GM19468 (cell line): Measurements from ENCODE around the gene SAPCD1.

ENCODE experiments used
- ATAC-seq: cut with Tn5 transposase; IDR thresholded peaks from one replicate; pipeline ENCODE4 v1.9.1; 2021; ENCODE audit warnings: mild to moderate bottlenecking, moderate library complexity, moderate number of reproducible peaks; ENCODE audit not compliant: unreplicated experiment; ENCODE audit errors: extremely low read depth

Gene SAPCD1

GRCh38 chr6:31728767-31729514 is 33.5 kb upstream of the SAPCD1 start, which contains the start of gene DDAH2:
DDAH2 (minus strand) TSS chr6:31729299; CDS start chr6:31729161, 138 bp downstream.
- no peak for ATAC-seq

DNA sequence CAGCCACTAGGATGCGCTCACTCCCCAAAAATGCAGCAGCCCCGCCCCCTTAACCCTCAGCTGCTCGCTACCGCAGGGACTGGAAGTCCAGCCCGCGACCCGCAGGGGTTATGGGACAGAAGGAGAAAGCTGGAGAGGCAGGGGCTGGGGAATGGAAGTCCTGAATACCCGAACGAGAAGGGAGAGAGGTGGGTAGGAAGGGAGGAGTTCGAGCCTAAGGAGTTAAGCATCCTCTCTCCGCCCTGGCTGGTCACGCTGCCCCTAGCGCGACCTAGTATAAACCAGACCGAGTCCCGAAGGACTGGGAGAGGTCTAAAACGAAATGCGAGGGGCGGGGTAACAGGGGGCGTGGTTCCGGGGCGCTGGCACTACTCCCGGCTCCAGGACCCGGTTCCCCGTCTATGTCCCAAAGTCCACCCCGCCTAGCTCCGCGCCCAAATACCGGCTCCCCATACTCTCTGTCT is 32.9 kb upstream of the SAPCD1 start:
- no peak for ATAC-seq

DNA sequence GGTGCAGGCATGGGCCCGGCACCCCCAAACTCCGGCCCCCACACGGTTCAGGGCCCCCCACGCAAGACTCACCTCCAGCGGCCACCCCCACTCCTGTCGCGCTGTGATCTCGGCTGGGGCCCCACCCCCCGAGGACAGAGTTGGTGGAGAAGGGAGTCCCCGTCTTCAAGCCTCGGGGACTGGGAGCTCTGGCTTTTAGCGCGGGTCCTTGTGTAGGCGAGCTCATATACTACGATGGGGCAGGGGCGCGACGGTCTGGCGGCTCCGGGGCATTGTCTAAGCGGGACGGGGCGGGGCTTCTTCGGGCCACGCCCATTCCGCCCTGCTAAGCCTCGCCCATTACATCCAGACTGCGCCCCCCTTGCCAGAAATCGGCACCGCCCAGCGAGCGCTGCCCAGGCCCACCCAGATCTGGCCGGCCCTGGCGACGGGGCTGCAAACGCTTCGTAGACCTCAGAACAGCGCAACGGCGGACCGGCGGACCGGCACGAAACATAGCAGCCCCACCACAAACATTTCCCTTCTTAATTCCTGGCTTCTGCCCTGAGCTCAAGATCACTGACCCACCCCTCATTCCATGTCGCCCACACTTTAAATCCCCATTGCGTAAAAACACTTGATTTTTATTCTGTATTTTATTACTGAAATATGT is 32.4 kb upstream of the SAPCD1 start:
- ATAC-seq, result no peak

- no peak for ATAC-seq
These were observed 31.8 kb upstream of the SAPCD1 start for GRCh38 chr6:31730631-31731086.

- ATAC-seq, result no peak
These were observed 30.4 kb upstream of the SAPCD1 start for GRCh38 chr6:31732029-31732428.

GRCh38 chr6:31733734-31734133 is 28.7 kb upstream of the SAPCD1 start:
- ATAC-seq, result no peak

DNA sequence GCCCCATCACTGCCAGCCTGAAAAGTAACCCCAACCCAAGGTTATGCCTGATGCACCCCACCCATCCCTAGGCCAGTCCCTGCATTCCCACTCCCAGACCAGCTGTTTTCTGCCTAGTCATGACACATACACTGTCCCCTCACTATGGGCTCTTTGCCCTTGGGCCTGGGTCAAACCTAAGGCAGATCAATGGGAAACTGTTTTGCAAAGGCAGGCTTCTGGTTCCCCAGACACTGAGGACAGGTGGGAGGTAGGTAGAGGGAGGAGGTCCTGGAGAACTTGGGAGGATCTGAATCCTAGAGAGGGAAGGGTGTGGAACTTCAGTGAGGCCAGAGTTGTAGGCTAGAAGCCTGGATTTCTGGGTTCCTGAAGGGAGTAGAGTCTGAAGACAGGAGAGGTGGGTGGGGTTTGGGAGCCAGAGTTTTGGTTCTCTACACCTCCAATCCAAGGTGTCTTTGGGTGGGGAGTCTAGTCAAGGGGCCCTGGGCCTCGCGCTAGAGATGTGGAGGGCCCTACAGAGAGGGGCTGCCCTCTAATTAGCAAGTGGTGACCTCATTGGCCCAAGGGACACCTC is 28.1 kb upstream of the SAPCD1 start:
- no peak for ATAC-seq

DNA sequence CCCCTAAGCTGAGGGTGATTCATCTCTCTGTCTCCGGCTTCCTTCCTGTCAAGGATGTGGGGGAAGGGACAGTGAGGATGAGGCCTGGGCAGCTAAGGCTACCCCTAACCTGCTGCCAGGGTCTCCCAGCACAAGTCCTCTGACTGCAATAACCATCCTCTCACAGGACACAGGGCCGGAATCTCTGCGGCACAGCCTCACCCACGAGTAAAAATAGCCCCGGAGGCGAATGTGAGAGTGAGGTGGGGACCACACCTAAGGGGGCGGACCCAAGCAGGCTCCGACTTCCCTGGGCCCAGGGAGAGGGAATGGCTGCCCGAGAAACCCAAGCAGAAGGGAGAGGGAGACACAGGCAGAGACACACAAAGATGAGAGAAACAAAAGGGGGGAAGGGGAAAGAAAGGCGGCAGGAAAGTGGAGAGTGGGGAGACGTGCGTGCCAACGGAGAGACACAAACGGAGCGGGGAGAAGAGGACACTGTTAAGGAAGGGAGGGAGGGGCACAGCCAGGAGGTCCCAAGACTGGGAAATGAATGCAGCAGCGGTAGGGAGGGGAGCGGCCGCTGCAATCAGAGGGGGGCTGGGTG is 27.5 kb upstream of the SAPCD1 start:
- ATAC-seq, result no peak

- ATAC-seq, result peak; percentile 2
These were observed 26.3 kb upstream of the SAPCD1 start, which contains the start of gene CLIC1 for GRCh38 chr6:31736021-31736767. CLIC1 (minus strand) TSS chr6:31736530; CDS start chr6:31736300, 230 bp downstream.

DNA sequence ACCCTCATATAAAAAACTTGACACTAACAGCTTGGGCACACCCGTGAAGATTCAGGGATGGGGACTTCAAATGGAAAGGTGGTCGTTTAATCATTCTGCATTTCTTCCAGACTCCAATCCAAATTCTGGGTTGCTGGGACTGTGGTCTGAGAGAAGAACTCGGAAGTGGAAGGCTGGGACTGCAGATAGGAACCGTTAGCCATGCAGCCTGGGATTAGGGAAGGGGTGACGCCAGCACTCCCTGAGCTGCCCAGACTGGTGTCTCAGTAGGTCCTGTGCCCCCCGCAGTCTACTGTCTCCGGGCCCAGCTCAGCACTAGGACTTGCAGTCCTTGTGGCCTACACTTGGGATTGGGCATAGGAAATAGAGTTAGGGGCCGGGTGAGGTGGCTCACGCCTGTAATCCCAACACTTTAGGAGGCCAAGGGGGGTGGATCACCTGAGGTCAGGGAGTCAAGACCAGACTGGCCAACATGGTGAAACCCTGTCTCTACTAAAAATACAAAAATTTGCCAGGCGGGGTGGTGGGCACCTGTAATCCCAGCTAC is 25.6 kb upstream of the SAPCD1 start:
- ATAC-seq, result no peak

DNA sequence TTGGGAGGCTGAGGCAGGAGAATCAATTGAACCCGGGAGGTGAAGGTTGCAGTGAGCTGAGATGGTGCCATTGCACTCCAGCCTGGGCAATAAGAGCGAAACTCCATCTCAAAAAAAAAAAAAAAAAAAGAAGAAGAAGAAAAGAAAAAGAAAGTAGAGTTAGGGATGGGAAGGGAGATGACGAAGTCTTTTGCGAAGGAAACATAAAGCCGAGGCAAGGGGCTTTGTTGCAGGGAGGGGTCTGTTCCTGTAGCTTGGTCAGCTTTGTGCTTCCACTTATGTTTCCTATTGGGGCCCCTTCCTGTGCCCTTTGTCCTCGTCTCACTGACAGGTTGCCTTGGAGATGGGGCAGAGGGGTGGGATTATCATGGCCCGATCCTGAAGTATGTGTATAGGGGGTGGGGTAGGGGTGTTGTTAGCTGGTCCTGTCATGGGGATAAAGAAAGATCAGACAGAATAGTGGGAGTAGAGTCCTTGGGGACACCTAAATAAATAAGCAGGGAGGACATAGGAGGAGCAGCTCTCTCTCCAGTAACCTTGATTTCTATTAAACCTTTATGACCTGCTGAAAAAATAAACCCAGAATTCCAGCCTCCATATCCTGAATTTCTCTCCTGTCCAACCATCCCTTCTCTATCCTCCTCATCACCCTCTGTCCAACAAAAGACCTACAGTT is 25.0 kb upstream of the SAPCD1 start:
- no peak for ATAC-seq

- peak; percentile 14 for ATAC-seq
These were observed 24.2 kb upstream of the SAPCD1 start for GRCh38 chr6:31737991-31738979.

DNA sequence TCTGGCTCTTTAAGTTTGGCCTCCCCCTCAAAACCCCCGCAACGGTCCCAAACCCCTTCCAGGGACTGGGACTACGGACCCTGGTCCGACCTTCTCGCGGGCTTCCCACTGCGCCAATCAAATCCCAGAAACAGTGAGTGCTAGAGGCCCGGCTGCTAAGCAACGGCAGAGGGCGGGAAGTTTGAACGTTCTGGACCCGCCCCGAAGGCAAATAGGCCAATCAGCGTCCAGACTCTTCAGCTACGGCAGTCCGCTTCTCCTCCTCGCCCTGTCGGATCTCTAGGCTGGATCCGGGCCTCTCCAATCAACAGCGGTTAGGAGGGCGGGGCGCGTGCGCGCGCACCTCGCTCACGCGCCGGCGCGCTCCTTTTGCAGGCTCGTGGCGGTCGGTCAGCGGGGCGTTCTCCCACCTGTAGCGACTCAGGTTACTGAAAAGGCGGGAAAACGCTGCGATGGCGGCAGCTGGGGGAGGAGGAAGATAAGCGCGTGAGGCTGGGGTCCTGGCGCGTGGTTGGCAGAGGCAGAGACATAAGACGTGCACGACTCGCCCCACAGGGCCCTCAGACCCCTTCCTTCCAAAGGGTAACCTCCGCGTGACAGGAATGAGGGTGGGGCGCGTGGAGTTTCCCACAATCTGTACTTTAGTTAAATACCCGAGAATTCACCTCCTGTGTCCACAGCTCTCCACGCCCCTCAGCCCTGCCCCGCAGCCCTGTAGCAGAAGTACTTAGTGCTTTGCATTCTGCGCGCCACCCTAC is 22.6 kb upstream of the SAPCD1 start, which contains the start of gene MSH5:
Gene MSH5, plus strand, starts transcription at position 367 of the 758 bp plus-strand sequence. CDS start 462 bp downstream, outside the sequence.
- peak; percentile 55 for ATAC-seq

GRCh38 chr6:31740397-31741223 is 21.8 kb upstream of the SAPCD1 start:
- no peak for ATAC-seq

DNA sequence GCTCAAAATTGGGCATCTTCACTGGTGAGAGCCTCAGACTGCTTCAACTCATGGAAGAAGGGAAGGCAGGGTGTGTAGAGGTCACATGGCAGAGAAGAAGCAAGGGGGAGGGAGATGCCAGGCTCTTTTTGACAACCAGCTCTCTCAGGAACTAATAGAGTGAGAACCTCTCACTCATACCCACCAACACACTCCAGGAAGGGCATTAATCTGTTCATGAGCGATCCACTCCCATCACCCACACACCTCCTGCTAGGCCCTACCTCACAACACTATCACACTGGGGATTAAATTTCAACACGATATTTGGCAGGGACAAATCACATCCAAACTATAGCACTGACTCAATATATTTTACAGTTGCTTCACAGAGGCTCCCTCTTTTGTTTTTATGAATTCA is 20.6 kb upstream of the SAPCD1 start:
- ATAC-seq, result no peak

DNA sequence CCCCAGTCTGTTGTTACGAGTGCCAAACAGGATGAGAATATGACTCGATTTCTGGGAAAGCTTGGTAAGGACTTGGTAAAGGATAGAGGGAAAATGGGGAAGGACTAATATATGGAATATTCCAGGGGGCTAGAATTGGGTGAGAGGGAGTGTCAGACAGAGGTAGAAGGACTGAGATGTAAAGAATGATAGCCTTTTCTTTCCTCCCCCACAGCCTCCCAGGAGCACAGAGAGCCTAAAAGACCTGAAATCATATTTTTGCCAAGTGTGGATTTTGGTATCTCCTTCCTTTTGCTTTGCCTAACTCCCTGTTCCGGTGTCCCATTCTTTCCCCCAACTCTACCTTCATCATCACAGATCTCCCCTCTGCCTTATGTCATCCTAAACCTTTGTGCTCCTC is 19.6 kb upstream of the SAPCD1 start:
- ATAC-seq, result no peak
